GM10248 (cell line): ENCODE results near the gene CADPS2.

Source experiments
- CTCF ChIA-PET: fragments of 300-600 bp; sonication (Branson Sonifier 250); formaldehyde crosslinking; extraction: SDS; loops from one replicate; lab custom pipeline; 2021; ENCODE audit warnings: antibody characterized with exemption; lab: Yijun Ruan, JAX
- POLR2A ChIA-PET: fragments of 350-650 bp; sonication (Branson Sonifier 250); formaldehyde crosslinking; extraction: SDS; loops from one replicate; lab custom pipeline; 2020; ENCODE audit warnings: antibody characterized with exemption; lab: Yijun Ruan, JAX
- DNase-seq: peaks from one replicate; pipeline ENCODE4 v3.0.0; 2012; ENCODE audit errors: extremely low spot score
- CTCF ChIP-seq: IDR thresholded peaks from 2 replicates; pipeline ENCODE4 v1.5.1; 2012; ENCODE audit warnings: mild to moderate bottlenecking, low read depth; ENCODE audit errors: extremely low read depth, missing control alignments, control extremely low read depth

The CADPS2 gene

DNA sequence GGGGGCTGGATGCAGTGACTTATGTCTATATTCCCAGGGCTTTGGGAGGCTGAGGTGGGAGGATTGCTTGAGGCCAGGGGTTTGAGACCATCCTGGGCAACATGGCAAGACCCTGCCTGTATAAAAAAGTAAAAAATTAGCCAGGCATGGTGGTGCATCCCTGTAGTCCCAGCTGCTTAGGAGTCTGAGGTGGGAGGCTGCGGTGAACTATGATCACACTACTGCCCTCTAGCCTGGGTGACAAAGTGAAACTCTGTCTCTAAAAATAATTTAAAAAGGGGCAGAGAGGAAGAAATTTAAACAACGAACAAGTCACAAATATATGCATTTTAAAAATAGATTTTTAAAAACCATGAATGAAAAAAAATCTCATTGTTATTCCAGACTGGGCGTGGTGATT is 535.6 kb downstream of the CADPS2 start:
- TF ChIP-seq CTCF: no peak
- ChIA-PET POLR2A (no interaction called here), CTCF (no interaction called here)
- DNase-seq: no peak

DNA sequence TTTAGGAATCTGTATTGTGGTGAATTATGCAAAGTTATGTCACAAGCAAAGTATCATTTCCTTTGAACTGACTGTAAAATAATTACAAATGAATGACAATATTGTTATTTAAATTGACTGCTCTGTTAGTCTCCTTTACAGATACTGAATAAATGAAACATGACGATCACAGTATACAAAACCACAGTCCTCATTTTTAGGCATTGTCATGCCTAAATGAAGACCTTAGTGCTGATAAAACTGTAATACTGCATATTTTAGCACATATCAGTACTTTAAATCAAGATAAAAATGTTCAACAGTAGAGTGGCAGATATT is 542.0 kb downstream of the CADPS2 start:
- no peak for TF ChIP-seq CTCF
- DNase-seq: no peak
- ChIA-PET POLR2A (no interaction called here), CTCF (interaction anchor here (0.8 to 1.6 kb wide), 2 partner anchors 10 to 13 kb away, joined by 4 read pairs; no protein-coding TSS in a partner anchor)

DNA sequence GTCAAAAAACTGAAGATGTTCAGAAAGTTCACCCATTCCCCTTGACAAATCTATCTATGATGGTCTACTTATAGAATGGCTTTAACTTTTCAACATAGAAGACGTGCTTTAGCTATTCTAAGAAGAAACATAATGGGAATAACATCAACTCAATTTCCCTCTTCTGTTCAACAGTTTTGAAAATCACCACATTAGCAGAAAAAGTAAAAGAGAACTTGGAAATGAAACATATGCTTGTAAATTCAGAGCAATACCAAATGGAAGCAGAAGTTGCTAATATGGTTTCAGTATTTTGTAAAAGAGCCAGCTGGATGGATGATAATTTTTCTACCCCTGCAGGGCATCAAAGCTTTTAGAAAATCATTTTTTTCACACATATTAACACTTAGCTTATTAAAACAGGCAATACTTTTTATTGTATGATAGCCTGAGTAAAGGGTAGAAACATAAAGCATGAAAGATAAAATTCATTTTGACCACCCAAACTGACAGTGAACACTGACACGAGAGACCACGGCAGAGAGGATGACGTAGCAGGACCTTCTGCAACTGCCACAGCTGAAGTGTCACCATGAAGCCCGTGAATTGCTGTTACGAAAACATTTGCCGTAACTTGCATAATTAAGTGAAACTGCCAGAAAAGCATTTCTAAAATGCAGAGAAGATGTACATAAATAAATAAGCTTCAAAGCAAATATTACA is 542.5 kb downstream of the CADPS2 start:
- no peak for TF ChIP-seq CTCF
- ChIA-PET POLR2A (no interaction called here), CTCF (interaction anchor here (0.8 to 1.6 kb wide), 2 partner anchors 10 to 13 kb away, joined by 4 read pairs; no protein-coding TSS in a partner anchor)
- DNase-seq: no peak

DNA sequence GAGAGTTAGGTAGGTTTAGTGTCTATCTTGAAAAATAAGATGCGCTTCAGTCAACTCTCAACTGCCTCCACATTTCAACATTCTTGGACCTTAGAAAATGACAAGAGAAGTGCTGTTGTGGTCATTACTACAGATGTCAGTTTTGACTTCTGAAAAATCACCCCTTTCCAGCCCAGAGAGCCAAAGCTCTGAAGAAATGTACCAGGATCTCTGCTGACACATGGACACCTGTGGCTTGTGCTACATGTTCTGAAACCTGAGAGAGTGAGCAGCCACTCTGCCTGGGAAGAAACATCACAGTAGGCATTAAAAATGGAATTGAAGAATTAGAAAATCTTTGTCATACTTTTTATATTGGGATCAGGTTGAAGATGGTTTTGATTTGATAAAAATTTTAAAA is 545.8 kb downstream of the CADPS2 start:
- CTCF ChIA-PET: no interaction called here
- DNase-seq: no peak
- POLR2A ChIA-PET: no interaction called here
- no peak for TF ChIP-seq CTCF

GRCh38 chr7:122339145-122339904 is 546.9 kb downstream of the CADPS2 start:
- TF ChIP-seq CTCF: no peak

DNA sequence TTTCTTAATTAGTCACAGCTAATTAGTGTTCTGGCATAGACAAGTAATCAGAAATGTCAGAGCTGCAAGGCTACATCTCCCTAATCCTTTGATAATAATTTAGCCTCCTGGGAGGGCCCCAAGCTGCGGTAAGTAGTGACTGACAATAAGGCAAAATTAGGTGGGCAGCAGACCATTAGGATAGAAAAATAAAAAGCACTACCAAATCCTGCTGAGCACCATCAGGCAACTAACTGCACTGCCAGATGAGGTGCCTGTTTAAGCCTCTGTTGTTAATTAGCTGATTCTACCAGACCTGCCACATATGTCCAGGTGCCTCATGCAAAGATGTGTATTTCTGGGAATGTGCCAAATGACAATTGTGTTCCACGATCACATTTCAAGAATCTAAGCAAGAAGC is 549.2 kb downstream of the CADPS2 start:
- ChIA-PET CTCF (interaction anchor here (1.1 to 1.3 kb wide), 2 partner anchors 25 to 27 kb away, joined by 3 to 4 read pairs; no protein-coding TSS in a partner anchor), POLR2A (no interaction called here)
- TF ChIP-seq CTCF: no peak
- no peak for DNase-seq

More at GRCh38 chr7:122339145-122339904, 546.9 kb downstream of the CADPS2 start:
- POLR2A ChIA-PET: no interaction called here
- CTCF ChIA-PET: no interaction called here
- no peak for DNase-seq
